H1 (cell line): ENCODE data around the gene HMGCL. TPM values are rescaled to one million over a fixed set of nuclear protein-coding genes. Genes with fewer than 3 reads are reported as not detected.
"Not testable (repeated sequence)": the region's sequence is repeated elsewhere in the genome, so short reads cannot be mapped to it uniquely, and the experiment has no call there.

ENCODE experiments used
- CTCF ChIA-PET: fragments of 300-600 bp; sonication (Branson Sonifier 250); formaldehyde crosslinking; loops from one replicate; lab custom pipeline; 2021; ENCODE audit not compliant: partially characterized antibody; lab: Charles Lee
- POLR2A ChIA-PET: fragments of 300-600 bp; sonication (Branson Sonifier 250); formaldehyde crosslinking; loops from one replicate; lab custom pipeline; 2021; ENCODE audit warnings: inconsistent platforms; ENCODE audit not compliant: partially characterized antibody; lab: Charles Lee
- DNase-seq, 2 experiments: peaks; one replicate each; pipeline versions ENCODE4 v3.0.0 to v3.0.0-alpha.2; 2010 to 2022; ENCODE audit warnings: low spot score in 2 of 2, low read depth in 1 of 2, mixed read lengths in 1 of 2
- FAIRE-seq: peaks from 2 replicates; lab custom pipeline; 2011; peaks lifted over from hg19 to GRCh38; lab: Jason Lieb, UNC
- H2AFZ ChIP-seq: 2 replicates; pipeline ENCODE4 v1.8.1; 2012; ENCODE audit warnings: low read length, inconsistent platforms
- H2AK5ac ChIP-seq: 2 replicates; pipeline ENCODE4 v1.6.1; 2013; ENCODE audit warnings: low read depth, low read length
- H2BK120ac ChIP-seq: replicated peaks from 2 replicates; pipeline ENCODE3; 2013; ENCODE audit warnings: low read depth, low read length, inconsistent platforms
- H2BK12ac ChIP-seq: 2 replicates; pipeline ENCODE4 v1.6.1; 2013; ENCODE audit warnings: low read depth, low read length
- H2BK15ac ChIP-seq: 2 replicates; pipeline ENCODE4 v1.6.1; 2013; ENCODE audit warnings: low read length
- H2BK20ac ChIP-seq: 2 replicates; pipeline ENCODE4 v1.6.1; 2013; ENCODE audit warnings: low read length
- H2BK5ac ChIP-seq: 2 replicates; pipeline ENCODE4 v1.6.1; 2013; ENCODE audit warnings: low read depth, low read length
- H3K14ac ChIP-seq: 2 replicates; pipeline ENCODE4 v1.6.1; 2013; ENCODE audit warnings: inconsistent platforms; ENCODE audit not compliant: insufficient read length
- H3K18ac ChIP-seq: 2 replicates; pipeline ENCODE4 v1.6.1; 2013; ENCODE audit warnings: low read length; ENCODE audit errors: extremely low read depth
- H3K23ac ChIP-seq: 2 replicates; pipeline ENCODE4 v1.6.1; 2013; ENCODE audit warnings: inconsistent platforms; ENCODE audit not compliant: insufficient read length
- H3K23me2 ChIP-seq: 2 replicates; pipeline ENCODE4 v1.6.1; 2013; ENCODE audit warnings: low read depth, low read length
- H3K27ac ChIP-seq: 2 replicates; pipeline ENCODE4 v1.6.1; 2011; ENCODE audit warnings: low read depth, low read length, inconsistent platforms
- H3K27me3 ChIP-seq, 4 experiments: replicated peaks in 1 of 4; 1 replicate in 1 of 4; 2 replicates in 3 of 4; pipeline versions ENCODE4 v1.6.1 to v1.8.1; 2011 to 2013; ENCODE audit warnings: low read length in 3 of 4, mild to moderate bottlenecking in 3 of 4, inconsistent platforms in 2 of 4, mixed read lengths in 2 of 4, moderate library complexity in 1 of 4; ENCODE audit not compliant: control insufficient read depth in 3 of 4, insufficient read depth in 3 of 4; ENCODE audit errors: extremely low read depth in 1 of 4
- H3K36me3 ChIP-seq, 4 experiments: 2 replicates each; pipeline versions ENCODE4 v1.6.1 to v1.8.1; 2011 to 2013; ENCODE audit warnings: mild to moderate bottlenecking in 4 of 4, low read length in 3 of 4, moderate library complexity in 2 of 4, control low read depth in 1 of 4, inconsistent platforms in 1 of 4; ENCODE audit not compliant: insufficient read depth in 4 of 4, control insufficient read depth in 2 of 4
- H3K4ac ChIP-seq: replicated peaks from 2 replicates; pipeline ENCODE3; 2013; ENCODE audit warnings: low read length, low read depth, mixed read lengths, inconsistent platforms; ENCODE audit not compliant: insufficient read length
- H3K4me1 ChIP-seq, 4 experiments: replicated peaks in 1 of 4; 1 replicate in 1 of 4; 2 replicates in 3 of 4; pipeline versions ENCODE4 v1.6.1 to v1.8.1; 2011 to 2013; ENCODE audit warnings: low read length in 3 of 4, inconsistent platforms in 2 of 4, mixed read lengths in 1 of 4; ENCODE audit not compliant: insufficient read depth in 4 of 4, control insufficient read depth in 3 of 4
- H3K4me2 ChIP-seq, 2 experiments: 2 replicates each; pipeline versions ENCODE4 v1.6.1 to v1.8.1; 2011 to 2013; ENCODE audit warnings: low read depth in 2 of 2, low read length in 2 of 2, control low read depth in 1 of 2, inconsistent platforms in 1 of 2, mild to moderate bottlenecking in 1 of 2; ENCODE audit not compliant: insufficient read depth in 1 of 2
- H3K4me3 ChIP-seq, 4 experiments: fragments of 200-600, 300-600 bp in 1 of 4; sonication (generic), shearing (Covaris generic), sonication (Bioruptor Twin) in 1 of 4; 2 replicates each; pipeline versions ENCODE4 v1.5.1 to v1.8.1; 2011 to 2016; ENCODE audit warnings: low read length in 4 of 4, low read depth in 3 of 4, control low read depth in 2 of 4, inconsistent platforms in 2 of 4, mild to moderate bottlenecking in 2 of 4, mixed read lengths in 1 of 4, moderate library complexity in 1 of 4; ENCODE audit not compliant: insufficient read depth in 2 of 4; ENCODE audit errors: extremely low read depth in 1 of 4
- H3K56ac ChIP-seq: replicated peaks from 2 replicates; pipeline ENCODE3; 2013; ENCODE audit warnings: low read depth, mild to moderate bottlenecking, mixed read lengths, low read length, inconsistent platforms; ENCODE audit not compliant: insufficient read length
- H3K79me1 ChIP-seq: 2 replicates; pipeline ENCODE4 v1.6.1; 2013; ENCODE audit warnings: low read depth, low read length, control low read depth
- H3K79me2 ChIP-seq, 2 experiments: 2 replicates each; pipeline versions ENCODE4 v1.6.1 to v1.8.1; 2012 to 2013; ENCODE audit warnings: low read length in 2 of 2, mild to moderate bottlenecking in 2 of 2, inconsistent platforms in 1 of 2; ENCODE audit not compliant: insufficient read depth in 2 of 2, control insufficient read depth in 1 of 2
- H3K9ac ChIP-seq, 4 experiments: replicated peaks in 1 of 4; 1 replicate in 1 of 4; 2 replicates in 3 of 4; pipeline versions ENCODE4 v1.6.1 to v1.8.1; 2011 to 2013; ENCODE audit warnings: low read depth in 3 of 4, low read length in 3 of 4, control low read depth in 2 of 4, mild to moderate bottlenecking in 2 of 4, moderate library complexity in 2 of 4, inconsistent platforms in 1 of 4; ENCODE audit errors: extremely low read depth in 1 of 4
- H3K9me3 ChIP-seq, 2 experiments: 2 replicates each; pipeline versions ENCODE4 v1.6.1 to v1.8.1; 2012 to 2013; ENCODE audit warnings: mild to moderate bottlenecking in 2 of 2, moderate library complexity in 2 of 2, control low read depth in 1 of 2, inconsistent platforms in 1 of 2, low read depth in 1 of 2, low read length in 1 of 2, mixed read lengths in 1 of 2; ENCODE audit not compliant: insufficient read depth in 2 of 2
- H4K20me1 ChIP-seq, 2 experiments: replicated peaks in 1 of 2; 2 replicates each; pipeline versions ENCODE3 to v1.8.1; 2011 to 2013; ENCODE audit warnings: inconsistent platforms in 2 of 2, low read length in 2 of 2, mild to moderate bottlenecking in 1 of 2; ENCODE audit not compliant: insufficient read depth in 2 of 2, control insufficient read depth in 1 of 2
- H4K5ac ChIP-seq: 2 replicates; pipeline ENCODE4 v1.6.1; 2013; ENCODE audit warnings: low read length, low read depth, mixed read lengths, inconsistent platforms; ENCODE audit not compliant: insufficient read length
- H4K8ac ChIP-seq: 2 replicates; pipeline ENCODE4 v1.8.0; 2013; ENCODE audit warnings: mild to moderate bottlenecking, moderate library complexity, low read length, inconsistent platforms; ENCODE audit not compliant: insufficient read depth; ENCODE audit errors: extremely low read depth
- H4K91ac ChIP-seq: replicated peaks from 2 replicates; pipeline ENCODE3; 2013; ENCODE audit warnings: low read length, mixed read lengths, inconsistent platforms; ENCODE audit not compliant: insufficient read length
- WGBS, 2 experiments: shearing (Covaris generic) in 1 of 2; methylation state at CpG; one replicate each; pipeline versions ENCODE4 v1.1.6 to v1.1.7; 2013 to 2015; ENCODE audit warnings: low lambda C conversion rate in 2 of 2, mixed read lengths in 2 of 2, inconsistent platforms in 1 of 2, low coverage in 1 of 2, missing lambda C conversion rate in 1 of 2; ENCODE audit not compliant: insufficient replicate concordance in 2 of 2, insufficient coverage in 1 of 2, insufficient read length in 1 of 2; ENCODE audit errors: extremely low coverage in 1 of 2, missing lambda C conversion rate in 1 of 2; 5-methylcytosine and 5-hydroxymethylcytosine counted together
- polyA plus RNA-seq, 7 experiments: library from polyadenylated mRNA; depleted of rRNA in 3 of 7; stranded (reverse) in 5 of 7; unstranded in 2 of 7; fragments of >200 nt in 5 of 7; fragments of 200-250 nt in 2 of 7; gene quantifications; 1 replicate in 5 of 7; 2 replicates in 1 of 7; 4 replicates in 1 of 7; pipeline versions ENCODE4 v1.2.1 to v1.2.3, GENCODE V29; 2011 to 2013; ENCODE audit warnings: missing spikeins in 2 of 7, mixed read lengths in 2 of 7
- total RNA-seq: library from RNA; stranded (reverse); fragmentation: NEBNext Ultra II Directional; extraction: Animal tissue kit (Norgen Biotek cat#: 25700); gene quantifications from 2 replicates; pipeline ENCODE4 v1.2.1, GENCODE V29; 2021

Gene HMGCL
- total and polyA plus RNA-seq, 2 of the 8 experiments (the other 6 are each of a cell fraction or from before 2014, with no cell fraction given): 13.7 to 19.5 TPM

DNA sequence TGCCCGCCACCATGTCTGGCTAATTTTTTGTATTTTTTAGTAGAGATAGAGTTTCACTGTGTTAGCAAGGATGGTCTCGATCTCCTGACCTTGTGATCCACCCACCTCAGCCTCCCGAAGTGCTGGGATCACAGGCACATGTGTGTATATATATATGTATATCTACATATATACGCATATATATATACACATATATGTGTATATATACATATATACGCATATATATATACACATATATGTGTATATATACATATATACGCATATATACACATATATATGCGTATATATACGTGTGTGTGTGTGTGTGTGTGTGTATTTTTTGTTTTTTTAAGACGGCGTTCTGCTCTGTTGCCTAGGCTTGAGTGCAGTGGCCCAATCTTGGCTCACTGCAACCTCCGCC, 42.1 kb downstream of the HMGCL start:
- not testable (repeated sequence) for H3K4me1 ChIP-seq, H3K4me2 ChIP-seq, H4K8ac ChIP-seq, H3K9me3 ChIP-seq, H3K4me3 ChIP-seq, H2BK12ac ChIP-seq, H3K23ac ChIP-seq, H2AK5ac ChIP-seq, H3K79me1 ChIP-seq, FAIRE-seq, H3K14ac ChIP-seq, H2BK20ac ChIP-seq, H3K9ac ChIP-seq, DNase-seq, H4K91ac ChIP-seq, H3K18ac ChIP-seq, H3K27me3 ChIP-seq, H3K56ac ChIP-seq, H3K23me2 ChIP-seq, H2BK15ac ChIP-seq, H4K20me1 ChIP-seq, H2BK5ac ChIP-seq, H2AFZ ChIP-seq, H2BK120ac ChIP-seq, H3K4ac ChIP-seq, H4K5ac ChIP-seq, H3K27ac ChIP-seq
- peaks cover 13 to 34% (median 28%) of the 10 kb centered on the region in 4 experiments for H3K36me3 ChIP-seq
- POLR2A ChIA-PET: interaction anchor here (1.6 to 12.5 kb wide), 2 partner anchors 12 to 87 kb away, joined by 5 to 192 read pairs; partner anchors contain the start of genes GALE and LYPLA2
- H3K79me2 ChIP-seq: peaks cover 12 to 25% of the 10 kb centered on the region in 2 experiments
- CTCF ChIA-PET: interaction anchor here (0.7 to 2.2 kb wide), 6 partner anchors 8 to 255 kb away, joined by 3 to 9 read pairs (median 4); no protein-coding TSS in a partner anchor
- WGBS, 2 experiments: 89% methylated on average over 11 of the region's 11 CpGs; no CpG with 5 or more reads in 1 of the 2 experiments
